ENCODE results near the gene RNF44. TPM values are rescaled to one million over a fixed set of nuclear protein-coding genes. Genes with fewer than 3 reads are reported as not detected.
A peak's percentile ranks its signal among the peaks of the same experiment; 100 is the strongest.

RNF44 gene
- total RNA-seq, 1 experiment from 2014 or later, result 33.1 TPM

DNA sequence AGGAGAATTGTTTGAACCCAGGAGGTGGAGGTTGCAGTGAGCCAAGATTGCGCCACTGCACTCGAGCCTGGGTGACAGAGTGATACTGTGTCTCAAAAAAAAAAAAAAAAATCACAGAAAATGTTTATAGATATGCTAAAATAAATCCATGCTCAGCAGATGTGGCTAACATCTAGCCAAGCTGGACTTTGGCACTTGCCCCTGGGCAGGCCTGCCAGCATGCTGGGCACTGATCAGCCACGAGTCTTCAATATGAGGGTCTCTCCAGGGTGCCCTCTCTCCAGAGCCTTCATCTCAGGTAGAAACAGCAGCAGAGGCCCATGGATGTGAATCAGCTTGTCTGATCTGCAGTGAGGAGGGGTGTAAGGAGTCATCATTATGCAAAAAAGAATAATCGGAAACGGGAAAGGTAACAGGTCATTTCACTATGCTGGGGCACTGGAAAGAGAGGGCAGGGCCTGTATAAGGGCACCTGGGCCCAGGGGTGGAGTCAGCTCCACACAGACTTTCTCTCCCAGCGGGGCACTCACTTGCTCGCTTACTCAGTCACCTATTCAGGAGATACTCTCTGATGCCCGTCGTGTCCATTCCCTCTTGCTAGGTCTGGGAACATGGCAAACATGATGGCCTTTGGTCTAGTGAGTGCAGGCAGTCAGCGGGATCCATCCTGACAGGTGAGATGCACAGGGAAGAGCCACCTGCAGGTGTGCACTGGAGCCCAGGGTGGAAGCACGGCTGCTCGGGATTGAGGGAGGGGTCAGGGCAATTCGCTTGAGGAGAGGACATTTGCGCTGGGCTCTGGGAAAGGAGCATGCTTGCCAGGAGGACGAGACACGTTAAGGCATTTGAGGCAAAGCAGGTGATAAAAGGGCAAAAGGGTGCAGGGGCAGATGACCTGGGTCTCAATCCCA is 17.1 kb downstream of the RNF44 start:
- Histone ChIP-seq H3K9me3 (ENCODE audit: low read length) (no peaks in the 10 kb centered on the region), H3K4me1 (ENCODE audit: low read length) (peaks cover 16% of the 10 kb centered on the region), H3K4me2 (ENCODE audit: low read depth, low read length, poor library complexity, severe bottlenecking) (no peak overlapping the region), H2AFZ (ENCODE audit: low read length) (no peak overlapping the region), H3K27me3 (ENCODE audit: low read length) (no peaks in the 10 kb centered on the region), H3K27ac (ENCODE audit: low read length) (no peak overlapping the region), H3K4me3 (ENCODE audit: low read length) (no peak overlapping the region), H3K79me2 (ENCODE audit: low read length) (no peaks in the 10 kb centered on the region), H3K9me2 (replicated peaks; ENCODE audit: insufficient read depth, low read length) (no peaks in the 10 kb centered on the region), H4K20me1 (ENCODE audit: insufficient read depth, low read depth, low read length) (no peaks in the 10 kb centered on the region), H3K9ac (ENCODE audit: low read length) (no peak overlapping the region), H3K36me3 (ENCODE audit: insufficient read depth, low read length) (no peaks in the 10 kb centered on the region)
- no peak for DNase-seq

- no peaks in the 10 kb centered on the region for H3K9me2 ChIP-seq (replicated peaks; ENCODE audit: insufficient read depth, low read length)
- H3K36me3 ChIP-seq (ENCODE audit: insufficient read depth, low read length), result no peaks in the 10 kb centered on the region
- H3K9me3 ChIP-seq (ENCODE audit: low read length), result no peaks in the 10 kb centered on the region
- no peaks in the 10 kb centered on the region for H3K79me2 ChIP-seq (ENCODE audit: low read length)
- H3K4me2 ChIP-seq (ENCODE audit: low read depth, low read length, poor library complexity, severe bottlenecking), result no peak overlapping the region
- no peak overlapping the region for H2AFZ ChIP-seq (ENCODE audit: low read length)
- H3K4me3 ChIP-seq (ENCODE audit: low read length), result no peak overlapping the region
- H3K9ac ChIP-seq (ENCODE audit: low read length), result no peak overlapping the region
- no peaks in the 10 kb centered on the region for H4K20me1 ChIP-seq (ENCODE audit: insufficient read depth, low read depth, low read length)
- DNase-seq, result no peak
- H3K27me3 ChIP-seq (ENCODE audit: low read length), result no peaks in the 10 kb centered on the region
- H3K4me1 ChIP-seq (ENCODE audit: low read length), result peaks cover 3% of the 10 kb centered on the region; the same call in 1 of the 2 replicates
- no peak overlapping the region for H3K27ac ChIP-seq (ENCODE audit: low read length)
Observed at GRCh38 chr5:176517053-176517661, 20.0 kb downstream of the RNF44 start.

- Histone ChIP-seq H2AFZ (ENCODE audit: low read length) (no peak overlapping the region), H3K4me3 (ENCODE audit: low read length) (no peak overlapping the region), H3K4me1 (ENCODE audit: low read length) (peaks cover 3% of the 10 kb centered on the region; the same call in 1 of the 2 replicates), H3K27ac (ENCODE audit: low read length) (no peak overlapping the region), H3K9me2 (replicated peaks; ENCODE audit: insufficient read depth, low read length) (no peaks in the 10 kb centered on the region), H4K20me1 (ENCODE audit: insufficient read depth, low read depth, low read length) (no peaks in the 10 kb centered on the region), H3K27me3 (ENCODE audit: low read length) (no peaks in the 10 kb centered on the region), H3K9me3 (ENCODE audit: low read length) (no peaks in the 10 kb centered on the region), H3K9ac (ENCODE audit: low read length) (no peak overlapping the region), H3K36me3 (ENCODE audit: insufficient read depth, low read length) (no peaks in the 10 kb centered on the region), H3K79me2 (ENCODE audit: low read length) (no peaks in the 10 kb centered on the region), H3K4me2 (ENCODE audit: low read depth, low read length, poor library complexity, severe bottlenecking) (no peak overlapping the region)
- DNase-seq, result no peak
Observed at GRCh38 chr5:176515396-176515795, 21.8 kb downstream of the RNF44 start.

GRCh38 chr5:176514244-176514950 is 22.8 kb downstream of the RNF44 start:
- no peak overlapping the region for H3K9ac ChIP-seq (ENCODE audit: low read length)
- no peaks in the 10 kb centered on the region for H4K20me1 ChIP-seq (ENCODE audit: insufficient read depth, low read depth, low read length)
- H3K9me2 ChIP-seq (replicated peaks; ENCODE audit: insufficient read depth, low read length), result no peaks in the 10 kb centered on the region
- peaks cover 3% of the 10 kb centered on the region; the same call in 1 of the 2 replicates for H3K4me1 ChIP-seq (ENCODE audit: low read length)
- 0 out of 2 replicates have a peak, but pooled peaks cover 3% of the 10 kb centered on the region for H3K36me3 ChIP-seq (ENCODE audit: insufficient read depth, low read length)
- no peaks in the 10 kb centered on the region for H3K79me2 ChIP-seq (ENCODE audit: low read length)
- H3K4me2 ChIP-seq (ENCODE audit: low read depth, low read length, poor library complexity, severe bottlenecking), result no peak overlapping the region
- no peak overlapping the region for H3K4me3 ChIP-seq (ENCODE audit: low read length)
- peak; percentile 49 for DNase-seq
- no peak overlapping the region for H2AFZ ChIP-seq (ENCODE audit: low read length)
- no peaks in the 10 kb centered on the region for H3K9me3 ChIP-seq (ENCODE audit: low read length)
- H3K27me3 ChIP-seq (ENCODE audit: low read length), result no peaks in the 10 kb centered on the region
- no peak overlapping the region for H3K27ac ChIP-seq (ENCODE audit: low read length)

- peaks cover 3% of the 10 kb centered on the region; the same call in 1 of the 2 replicates for H3K4me1 ChIP-seq (ENCODE audit: low read length)
- no peaks in the 10 kb centered on the region for H3K9me2 ChIP-seq (replicated peaks; ENCODE audit: insufficient read depth, low read length)
- H4K20me1 ChIP-seq (ENCODE audit: insufficient read depth, low read depth, low read length), result no peaks in the 10 kb centered on the region
- no peaks in the 10 kb centered on the region for H3K27me3 ChIP-seq (ENCODE audit: low read length)
- no peak overlapping the region for H3K9ac ChIP-seq (ENCODE audit: low read length)
- no peak overlapping the region for H3K27ac ChIP-seq (ENCODE audit: low read length)
- peaks cover 8% of the 10 kb centered on the region; the same call in 1 of the 2 replicates for H3K36me3 ChIP-seq (ENCODE audit: insufficient read depth, low read length)
- no peaks in the 10 kb centered on the region for H3K9me3 ChIP-seq (ENCODE audit: low read length)
- H2AFZ ChIP-seq (ENCODE audit: low read length), result no peak overlapping the region
- no peak for DNase-seq
- no peak overlapping the region for H3K4me3 ChIP-seq (ENCODE audit: low read length)
- no peaks in the 10 kb centered on the region for H3K79me2 ChIP-seq (ENCODE audit: low read length)
- no peak overlapping the region for H3K4me2 ChIP-seq (ENCODE audit: low read depth, low read length, poor library complexity, severe bottlenecking)
Observed at GRCh38 chr5:176513788-176514187, 23.4 kb downstream of the RNF44 start.

DNA sequence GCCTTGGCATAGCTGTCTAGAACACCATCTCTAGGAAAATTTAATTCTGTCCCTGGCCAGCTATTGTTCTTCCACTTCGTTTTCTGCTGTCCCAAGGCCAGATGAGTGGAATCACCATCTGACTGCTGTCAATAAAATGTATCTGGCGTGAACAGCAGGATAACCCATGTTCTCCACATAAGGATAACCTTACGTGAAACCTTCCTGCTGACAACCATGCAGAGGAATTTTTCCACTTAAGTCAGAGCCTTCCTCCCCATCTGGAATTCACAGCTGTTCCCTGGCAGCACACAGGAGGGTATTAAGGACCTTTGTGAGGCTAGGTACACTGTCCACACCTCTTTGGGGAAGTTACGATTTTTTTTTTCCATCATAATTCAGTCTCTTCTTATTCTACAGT is 28.6 kb downstream of the RNF44 start:
- no peak overlapping the region for H3K4me3 ChIP-seq (ENCODE audit: low read length)
- H3K27ac ChIP-seq (ENCODE audit: low read length), result no peak overlapping the region
- H3K4me2 ChIP-seq (ENCODE audit: low read depth, low read length, poor library complexity, severe bottlenecking), result no peak overlapping the region
- H3K9ac ChIP-seq (ENCODE audit: low read length), result no peak overlapping the region
- no peak for DNase-seq
- H3K9me2 ChIP-seq (replicated peaks; ENCODE audit: insufficient read depth, low read length), result no peaks in the 10 kb centered on the region
- no peaks in the 10 kb centered on the region for H3K27me3 ChIP-seq (ENCODE audit: low read length)
- no peak overlapping the region for H2AFZ ChIP-seq (ENCODE audit: low read length)
- no peaks in the 10 kb centered on the region for H3K9me3 ChIP-seq (ENCODE audit: low read length)
- H3K36me3 ChIP-seq (ENCODE audit: insufficient read depth, low read length), result peaks cover 19% of the 10 kb centered on the region; the same call in 1 of the 2 replicates
- no peaks in the 10 kb centered on the region for H3K4me1 ChIP-seq (ENCODE audit: low read length)
- no peaks in the 10 kb centered on the region for H3K79me2 ChIP-seq (ENCODE audit: low read length)
- no peaks in the 10 kb centered on the region for H4K20me1 ChIP-seq (ENCODE audit: insufficient read depth, low read depth, low read length)

GRCh38 chr5:176507911-176508310 is 29.3 kb downstream of the RNF44 start:
- Histone ChIP-seq H3K9ac (ENCODE audit: low read length) (no peak overlapping the region), H3K4me1 (ENCODE audit: low read length) (no peaks in the 10 kb centered on the region), H3K4me3 (ENCODE audit: low read length) (no peak overlapping the region), H3K4me2 (ENCODE audit: low read depth, low read length, poor library complexity, severe bottlenecking) (no peak overlapping the region), H3K9me2 (replicated peaks; ENCODE audit: insufficient read depth, low read length) (no peaks in the 10 kb centered on the region), H3K27ac (ENCODE audit: low read length) (no peak overlapping the region), H3K27me3 (ENCODE audit: low read length) (no peaks in the 10 kb centered on the region), H3K9me3 (ENCODE audit: low read length) (no peaks in the 10 kb centered on the region), H3K36me3 (ENCODE audit: insufficient read depth, low read length) (peaks cover 19% of the 10 kb centered on the region; the same call in 1 of the 2 replicates), H3K79me2 (ENCODE audit: low read length) (no peaks in the 10 kb centered on the region), H4K20me1 (ENCODE audit: insufficient read depth, low read depth, low read length) (no peaks in the 10 kb centered on the region), H2AFZ (ENCODE audit: low read length) (no peak overlapping the region)
- DNase-seq, result no peak

DNA sequence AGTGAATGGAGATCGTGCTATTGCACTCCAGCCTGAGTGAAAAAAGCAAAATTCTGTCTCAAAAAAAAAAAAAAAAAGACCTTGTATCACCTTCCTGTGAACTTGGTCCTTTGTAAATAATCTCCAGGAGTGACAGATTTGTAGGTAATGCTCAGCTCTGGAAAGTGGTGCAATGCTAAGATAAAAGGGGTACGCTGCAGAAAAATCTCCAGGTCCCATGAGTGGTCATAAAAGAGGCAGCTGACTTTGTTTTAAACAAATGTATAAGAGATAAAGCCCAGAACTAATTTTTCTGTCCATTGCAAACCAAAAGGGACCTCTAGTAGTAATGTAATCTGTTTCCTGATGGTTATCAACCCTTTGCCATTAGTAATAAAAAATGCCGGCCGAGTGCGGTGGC is 33.7 kb downstream of the RNF44 start:
- Histone ChIP-seq H3K4me1 (ENCODE audit: low read length) (no peaks in the 10 kb centered on the region), H3K9me2 (replicated peaks; ENCODE audit: insufficient read depth, low read length) (no peaks in the 10 kb centered on the region), H3K36me3 (ENCODE audit: insufficient read depth, low read length) (peaks cover 29% of the 10 kb centered on the region), H4K20me1 (ENCODE audit: insufficient read depth, low read depth, low read length) (no peaks in the 10 kb centered on the region), H3K27me3 (ENCODE audit: low read length) (no peaks in the 10 kb centered on the region), H3K27ac (ENCODE audit: low read length) (no peak overlapping the region), H2AFZ (ENCODE audit: low read length) (no peak overlapping the region), H3K4me2 (ENCODE audit: low read depth, low read length, poor library complexity, severe bottlenecking) (no peak overlapping the region), H3K9me3 (ENCODE audit: low read length) (no peaks in the 10 kb centered on the region), H3K4me3 (ENCODE audit: low read length) (no peak overlapping the region), H3K9ac (ENCODE audit: low read length) (no peak overlapping the region), H3K79me2 (ENCODE audit: low read length) (no peaks in the 10 kb centered on the region)
- DNase-seq, result no peak

All from Karpas-422 (cell line).